ENCODE results near the gene HIGD1A.

The HIGD1A gene

GRCh38 chr3:42804106-42804830, at the start of gene HIGD1A:
Gene HIGD1A, minus strand, starts transcription at chr3:42804490. Its CDS starts 10,237 bp downstream, at chr3:42794253.
- peak; percentile 84 for DNase-seq (ENCODE audit: low read depth)

GRCh38 chr3:42853739-42854302, 49.5 kb upstream of the HIGD1A start:
- DNase-seq (ENCODE audit: low read depth): no peak

GRCh38 chr3:42853056-42853455, 48.8 kb upstream of the HIGD1A start:
- no peak for DNase-seq (ENCODE audit: low read depth)

GRCh38 chr3:42852441-42852840, 48.2 kb upstream of the HIGD1A start:
- DNase-seq (ENCODE audit: low read depth): no peak

- DNase-seq (ENCODE audit: low read depth): no peak
Measured at GRCh38 chr3:42851228-42851834, 47.0 kb upstream of the HIGD1A start.

- no peak for DNase-seq (ENCODE audit: low read depth)
Measured at GRCh38 chr3:42850263-42850662, 46.0 kb upstream of the HIGD1A start.

GRCh38 chr3:42849017-42849416, 44.7 kb upstream of the HIGD1A start:
- DNase-seq (ENCODE audit: low read depth): no peak

GRCh38 chr3:42847731-42848130, 43.4 kb upstream of the HIGD1A start:
- DNase-seq (ENCODE audit: low read depth): no peak

GRCh38 chr3:42846685-42847522, 42.6 kb upstream of the HIGD1A start:
- DNase-seq (ENCODE audit: low read depth): no peak

GRCh38 chr3:42844815-42845214, 40.5 kb upstream of the HIGD1A start:
- no peak for DNase-seq (ENCODE audit: low read depth)

GRCh38 chr3:42844412-42844713, 40.1 kb upstream of the HIGD1A start:
- no peak for DNase-seq (ENCODE audit: low read depth)

- no peak for DNase-seq (ENCODE audit: low read depth)
Measured at GRCh38 chr3:42843713-42844411, 39.6 kb upstream of the HIGD1A start.

- DNase-seq (ENCODE audit: low read depth): no peak
Measured at GRCh38 chr3:42841332-42841731, 37.0 kb upstream of the HIGD1A start.

GRCh38 chr3:42839616-42840015, 35.3 kb upstream of the HIGD1A start:
- peak; percentile 6 for DNase-seq (ENCODE audit: low read depth)

- no peak for DNase-seq (ENCODE audit: low read depth)
Measured at GRCh38 chr3:42838571-42838970, 34.3 kb upstream of the HIGD1A start.

- no peak for DNase-seq (ENCODE audit: low read depth)
Measured at GRCh38 chr3:42836150-42837123, 32.1 kb upstream of the HIGD1A start.

GRCh38 chr3:42831321-42831713, 27.0 kb upstream of the HIGD1A start:
- DNase-seq (ENCODE audit: low read depth): peak; percentile 64

GRCh38 chr3:42830437-42831320, 26.4 kb upstream of the HIGD1A start:
- no peak for DNase-seq (ENCODE audit: low read depth)

GRCh38 chr3:42829628-42830436, 25.5 kb upstream of the HIGD1A start:
- no peak for DNase-seq (ENCODE audit: low read depth)
